H1 (cell line): ENCODE data around the gene SHISA9. TPM values are rescaled to one million over a fixed set of nuclear protein-coding genes. Genes with fewer than 3 reads are reported as not detected.

ENCODE experiments used
- CTCF ChIA-PET: fragments of 300-600 bp; sonication (Branson Sonifier 250); formaldehyde crosslinking; loops from one replicate; lab custom pipeline; 2021; ENCODE audit not compliant: partially characterized antibody; lab: Charles Lee
- POLR2A ChIA-PET: fragments of 300-600 bp; sonication (Branson Sonifier 250); formaldehyde crosslinking; loops from one replicate; lab custom pipeline; 2021; ENCODE audit warnings: inconsistent platforms; ENCODE audit not compliant: partially characterized antibody; lab: Charles Lee
- DNase-seq, 2 experiments: peaks; one replicate each; pipeline versions ENCODE4 v3.0.0 to v3.0.0-alpha.2; 2010 to 2022; ENCODE audit warnings: low spot score in 2 of 2, low read depth in 1 of 2, mixed read lengths in 1 of 2
- FAIRE-seq: peaks from 2 replicates; lab custom pipeline; 2011; peaks lifted over from hg19 to GRCh38; lab: Jason Lieb, UNC
- H2AFZ ChIP-seq: 2 replicates; pipeline ENCODE4 v1.8.1; 2012; ENCODE audit warnings: low read length, inconsistent platforms
- H2AK5ac ChIP-seq: 2 replicates; pipeline ENCODE4 v1.6.1; 2013; ENCODE audit warnings: low read depth, low read length
- H2BK120ac ChIP-seq: replicated peaks from 2 replicates; pipeline ENCODE3; 2013; ENCODE audit warnings: low read depth, low read length, inconsistent platforms
- H2BK12ac ChIP-seq: 2 replicates; pipeline ENCODE4 v1.6.1; 2013; ENCODE audit warnings: low read depth, low read length
- H2BK15ac ChIP-seq: 2 replicates; pipeline ENCODE4 v1.6.1; 2013; ENCODE audit warnings: low read length
- H2BK20ac ChIP-seq: 2 replicates; pipeline ENCODE4 v1.6.1; 2013; ENCODE audit warnings: low read length
- H2BK5ac ChIP-seq: 2 replicates; pipeline ENCODE4 v1.6.1; 2013; ENCODE audit warnings: low read depth, low read length
- H3K14ac ChIP-seq: 2 replicates; pipeline ENCODE4 v1.6.1; 2013; ENCODE audit warnings: inconsistent platforms; ENCODE audit not compliant: insufficient read length
- H3K18ac ChIP-seq: 2 replicates; pipeline ENCODE4 v1.6.1; 2013; ENCODE audit warnings: low read length; ENCODE audit errors: extremely low read depth
- H3K23ac ChIP-seq: 2 replicates; pipeline ENCODE4 v1.6.1; 2013; ENCODE audit warnings: inconsistent platforms; ENCODE audit not compliant: insufficient read length
- H3K23me2 ChIP-seq: 2 replicates; pipeline ENCODE4 v1.6.1; 2013; ENCODE audit warnings: low read depth, low read length
- H3K27ac ChIP-seq: 2 replicates; pipeline ENCODE4 v1.6.1; 2011; ENCODE audit warnings: low read depth, low read length, inconsistent platforms
- H3K27me3 ChIP-seq, 4 experiments: replicated peaks in 1 of 4; 1 replicate in 1 of 4; 2 replicates in 3 of 4; pipeline versions ENCODE4 v1.6.1 to v1.8.1; 2011 to 2013; ENCODE audit warnings: low read length in 3 of 4, mild to moderate bottlenecking in 3 of 4, inconsistent platforms in 2 of 4, mixed read lengths in 2 of 4, moderate library complexity in 1 of 4; ENCODE audit not compliant: control insufficient read depth in 3 of 4, insufficient read depth in 3 of 4; ENCODE audit errors: extremely low read depth in 1 of 4
- H3K36me3 ChIP-seq, 4 experiments: 2 replicates each; pipeline versions ENCODE4 v1.6.1 to v1.8.1; 2011 to 2013; ENCODE audit warnings: mild to moderate bottlenecking in 4 of 4, low read length in 3 of 4, moderate library complexity in 2 of 4, control low read depth in 1 of 4, inconsistent platforms in 1 of 4; ENCODE audit not compliant: insufficient read depth in 4 of 4, control insufficient read depth in 2 of 4
- H3K4ac ChIP-seq: replicated peaks from 2 replicates; pipeline ENCODE3; 2013; ENCODE audit warnings: low read length, low read depth, mixed read lengths, inconsistent platforms; ENCODE audit not compliant: insufficient read length
- H3K4me1 ChIP-seq, 4 experiments: replicated peaks in 1 of 4; 1 replicate in 1 of 4; 2 replicates in 3 of 4; pipeline versions ENCODE4 v1.6.1 to v1.8.1; 2011 to 2013; ENCODE audit warnings: low read length in 3 of 4, inconsistent platforms in 2 of 4, mixed read lengths in 1 of 4; ENCODE audit not compliant: insufficient read depth in 4 of 4, control insufficient read depth in 3 of 4
- H3K4me2 ChIP-seq, 2 experiments: 2 replicates each; pipeline versions ENCODE4 v1.6.1 to v1.8.1; 2011 to 2013; ENCODE audit warnings: low read depth in 2 of 2, low read length in 2 of 2, control low read depth in 1 of 2, inconsistent platforms in 1 of 2, mild to moderate bottlenecking in 1 of 2; ENCODE audit not compliant: insufficient read depth in 1 of 2
- H3K4me3 ChIP-seq, 4 experiments: fragments of 200-600, 300-600 bp in 1 of 4; sonication (generic), shearing (Covaris generic), sonication (Bioruptor Twin) in 1 of 4; 2 replicates each; pipeline versions ENCODE4 v1.5.1 to v1.8.1; 2011 to 2016; ENCODE audit warnings: low read length in 4 of 4, low read depth in 3 of 4, control low read depth in 2 of 4, inconsistent platforms in 2 of 4, mild to moderate bottlenecking in 2 of 4, mixed read lengths in 1 of 4, moderate library complexity in 1 of 4; ENCODE audit not compliant: insufficient read depth in 2 of 4; ENCODE audit errors: extremely low read depth in 1 of 4
- H3K56ac ChIP-seq: replicated peaks from 2 replicates; pipeline ENCODE3; 2013; ENCODE audit warnings: low read depth, mild to moderate bottlenecking, mixed read lengths, low read length, inconsistent platforms; ENCODE audit not compliant: insufficient read length
- H3K79me1 ChIP-seq: 2 replicates; pipeline ENCODE4 v1.6.1; 2013; ENCODE audit warnings: low read depth, low read length, control low read depth
- H3K79me2 ChIP-seq, 2 experiments: 2 replicates each; pipeline versions ENCODE4 v1.6.1 to v1.8.1; 2012 to 2013; ENCODE audit warnings: low read length in 2 of 2, mild to moderate bottlenecking in 2 of 2, inconsistent platforms in 1 of 2; ENCODE audit not compliant: insufficient read depth in 2 of 2, control insufficient read depth in 1 of 2
- H3K9ac ChIP-seq, 4 experiments: replicated peaks in 1 of 4; 1 replicate in 1 of 4; 2 replicates in 3 of 4; pipeline versions ENCODE4 v1.6.1 to v1.8.1; 2011 to 2013; ENCODE audit warnings: low read depth in 3 of 4, low read length in 3 of 4, control low read depth in 2 of 4, mild to moderate bottlenecking in 2 of 4, moderate library complexity in 2 of 4, inconsistent platforms in 1 of 4; ENCODE audit errors: extremely low read depth in 1 of 4
- H3K9me3 ChIP-seq, 2 experiments: 2 replicates each; pipeline versions ENCODE4 v1.6.1 to v1.8.1; 2012 to 2013; ENCODE audit warnings: mild to moderate bottlenecking in 2 of 2, moderate library complexity in 2 of 2, control low read depth in 1 of 2, inconsistent platforms in 1 of 2, low read depth in 1 of 2, low read length in 1 of 2, mixed read lengths in 1 of 2; ENCODE audit not compliant: insufficient read depth in 2 of 2
- H4K20me1 ChIP-seq, 2 experiments: replicated peaks in 1 of 2; 2 replicates each; pipeline versions ENCODE3 to v1.8.1; 2011 to 2013; ENCODE audit warnings: inconsistent platforms in 2 of 2, low read length in 2 of 2, mild to moderate bottlenecking in 1 of 2; ENCODE audit not compliant: insufficient read depth in 2 of 2, control insufficient read depth in 1 of 2
- H4K5ac ChIP-seq: 2 replicates; pipeline ENCODE4 v1.6.1; 2013; ENCODE audit warnings: low read length, low read depth, mixed read lengths, inconsistent platforms; ENCODE audit not compliant: insufficient read length
- H4K8ac ChIP-seq: 2 replicates; pipeline ENCODE4 v1.8.0; 2013; ENCODE audit warnings: mild to moderate bottlenecking, moderate library complexity, low read length, inconsistent platforms; ENCODE audit not compliant: insufficient read depth; ENCODE audit errors: extremely low read depth
- H4K91ac ChIP-seq: replicated peaks from 2 replicates; pipeline ENCODE3; 2013; ENCODE audit warnings: low read length, mixed read lengths, inconsistent platforms; ENCODE audit not compliant: insufficient read length
- WGBS, 2 experiments: shearing (Covaris generic) in 1 of 2; methylation state at CpG; one replicate each; pipeline versions ENCODE4 v1.1.6 to v1.1.7; 2013 to 2015; ENCODE audit warnings: low lambda C conversion rate in 2 of 2, mixed read lengths in 2 of 2, inconsistent platforms in 1 of 2, low coverage in 1 of 2, missing lambda C conversion rate in 1 of 2; ENCODE audit not compliant: insufficient replicate concordance in 2 of 2, insufficient coverage in 1 of 2, insufficient read length in 1 of 2; ENCODE audit errors: extremely low coverage in 1 of 2, missing lambda C conversion rate in 1 of 2; 5-methylcytosine and 5-hydroxymethylcytosine counted together
- polyA plus RNA-seq, 7 experiments: library from polyadenylated mRNA; depleted of rRNA in 3 of 7; stranded (reverse) in 5 of 7; unstranded in 2 of 7; fragments of >200 nt in 5 of 7; fragments of 200-250 nt in 2 of 7; gene quantifications; 1 replicate in 5 of 7; 2 replicates in 1 of 7; 4 replicates in 1 of 7; pipeline versions ENCODE4 v1.2.1 to v1.2.3, GENCODE V29; 2011 to 2013; ENCODE audit warnings: missing spikeins in 2 of 7, mixed read lengths in 2 of 7
- total RNA-seq: library from RNA; stranded (reverse); fragmentation: NEBNext Ultra II Directional; extraction: Animal tissue kit (Norgen Biotek cat#: 25700); gene quantifications from 2 replicates; pipeline ENCODE4 v1.2.1, GENCODE V29; 2021

SHISA9 gene
- total and polyA plus RNA-seq, 2 of the 8 experiments (the other 6 are each of a cell fraction or from before 2014, with no cell fraction given), result 25.6 to 39.8 TPM

GRCh38 chr16:12866981-12867551 is 34.3 kb upstream of the SHISA9 start:
- Histone ChIP-seq H2BK20ac (no peak overlapping the region), H3K23ac (no peak overlapping the region), H3K9ac (no peak overlapping the region), H2BK15ac (no peak overlapping the region), H3K79me1 (no peaks in the 10 kb centered on the region), H3K18ac (no peak overlapping the region), H2BK120ac (no peak overlapping the region), H3K36me3 (no peaks in the 10 kb centered on the region), H3K56ac (no peak overlapping the region), H3K4me1 (no peaks in the 10 kb centered on the region), H2BK12ac (no peak overlapping the region), H2AK5ac (no peak overlapping the region), H4K8ac (no peak overlapping the region), H4K20me1 (no peaks in the 10 kb centered on the region), H3K9me3 (no peaks in the 10 kb centered on the region), H4K5ac (no peak overlapping the region), H3K14ac (no peak overlapping the region), H3K4me2 (no peak overlapping the region), H3K4ac (no peak overlapping the region), H2BK5ac (no peak overlapping the region), H3K79me2 (no peaks in the 10 kb centered on the region), H3K23me2 (no peaks in the 10 kb centered on the region), H3K27me3 (no peaks in the 10 kb centered on the region), H3K27ac (no peak overlapping the region), H4K91ac (no peak overlapping the region), H2AFZ (no peak overlapping the region), H3K4me3 (no peak overlapping the region)
- POLR2A ChIA-PET, result no interaction called here
- DNase-seq (no peak), FAIRE-seq (no peak)
- WGBS, 2 experiments, result 93% methylated on average over 3 of the region's 3 CpGs; no CpG with 5 or more reads in 1 of the 2 experiments
- CTCF ChIA-PET, result interaction anchor here (1.3 kb wide), 1 partner anchor 31 kb away, joined by 4 read pairs; no protein-coding TSS in a partner anchor
